HCT116 (cell line): ENCODE data around the gene XYLT1. TPM values are rescaled to one million over a fixed set of nuclear protein-coding genes. Genes with fewer than 3 reads are reported as not detected.

Experiments
- ATAC-seq: fragments of 200-7000 bp; cut with Tn5 transposase; 2 replicates; pipeline ENCODE4 v1.9.1; 2020; ENCODE audit warnings: mild to moderate bottlenecking, moderate library complexity
- BruUV-seq: library from RNA; stranded (reverse); fragments of 400-500 nt; replicated peaks from 2 replicates; lab custom pipeline; 2021; lab: Mats Ljungman, UMichigan
- CTCF ChIA-PET: fragments of 300-600 bp; sonication (Branson Sonifier 250); formaldehyde crosslinking; loops from one replicate; lab custom pipeline; 2021; ENCODE audit warnings: antibody characterized with exemption; lab: Charles Lee
- POLR2A ChIA-PET: fragments of 300-600, 350-600 bp; sonication (Branson Sonifier 250); formaldehyde crosslinking; loops from one replicate; lab custom pipeline; 2021; ENCODE audit warnings: antibody characterized with exemption; lab: Charles Lee
- RAD21 ChIA-PET, 2 experiments: fragments of 300-600 bp; sonication (Branson Sonifier 250); formaldehyde crosslinking; loops; one replicate each; lab custom pipeline; 2023; ENCODE audit warnings: low total read pairs in 2 of 2; ENCODE audit not compliant: uncharacterized antibody in 2 of 2, unreplicated experiment in 2 of 2, low non-redundant PET in 1 of 2; lab: Charles Lee
- DNase-seq: peaks from one replicate; pipeline ENCODE4 v3.0.0-alpha.2; 2010; ENCODE audit warnings: low read depth, low spot score
- H2AFZ ChIP-seq: fragments of 200-600 bp; shearing (Covaris generic), sonication (generic); 2 replicates; pipeline ENCODE4 v1.6.1; 2017; ENCODE audit warnings: low read depth, mixed run types, mixed read lengths, antibody characterized with exemption, low read length; ENCODE audit not compliant: poor library complexity, severe bottlenecking
- H3K27ac ChIP-seq: 2 replicates; pipeline ENCODE4 v1.5.1; 2012; ENCODE audit warnings: low read depth, low read length
- H3K27me3 ChIP-seq: fragments of 200-600 bp; sonication (generic); 2 replicates; pipeline ENCODE4 v1.6.1; 2016; ENCODE audit warnings: mixed run types, low read length, mixed read lengths; ENCODE audit not compliant: insufficient read depth
- H3K36me3 ChIP-seq, 2 experiments: fragments of 200-500 bp in 1 of 2; fragments of 200-600 bp in 1 of 2; sonication (Bioruptor generic) in 1 of 2; sonication (generic) in 1 of 2; 2 replicates each; pipeline versions ENCODE4 v1.5.1 to v1.6.1; 2014 to 2016; ENCODE audit warnings: low read length in 2 of 2, inconsistent platforms in 1 of 2, mixed read lengths in 1 of 2, mixed run types in 1 of 2; ENCODE audit not compliant: insufficient read depth in 2 of 2, control insufficient read depth in 1 of 2
- H3K4me1 ChIP-seq, 2 experiments: fragments of 200-600 bp in 1 of 2; sonication (generic) in 1 of 2; 2 replicates each; pipeline versions ENCODE4 v1.5.1 to v1.6.1; 2012 to 2017; ENCODE audit warnings: low read length in 2 of 2, inconsistent platforms in 1 of 2, mild to moderate bottlenecking in 1 of 2, mixed read lengths in 1 of 2, mixed run types in 1 of 2, moderate library complexity in 1 of 2; ENCODE audit not compliant: insufficient read depth in 2 of 2, control insufficient read depth in 1 of 2
- H3K4me2 ChIP-seq: fragments of 200-600 bp; sonication (generic); 2 replicates; pipeline ENCODE4 v1.6.1; 2017; ENCODE audit warnings: mixed run types, low read length, mixed read lengths
- H3K4me3 ChIP-seq, 2 experiments: fragments of 200-600 bp in 1 of 2; sonication (generic) in 1 of 2; replicated peaks in 1 of 2; 2 replicates each; pipeline ENCODE4 v1.5.1; 2011 to 2016; ENCODE audit warnings: low read length in 2 of 2, control low read depth in 1 of 2, low read depth in 1 of 2, mild to moderate bottlenecking in 1 of 2, mixed read lengths in 1 of 2, mixed run types in 1 of 2
- H3K79me2 ChIP-seq: fragments of 200-600 bp; sonication (generic); 2 replicates; pipeline ENCODE4 v1.6.1; 2017; ENCODE audit warnings: mild to moderate bottlenecking, mixed run types, low read length, moderate library complexity, mixed read lengths; ENCODE audit not compliant: insufficient read depth
- H3K9ac ChIP-seq: fragments of 200-600 bp; sonication (generic); 2 replicates; pipeline ENCODE4 v1.6.1; 2016; ENCODE audit warnings: low read length, mixed read lengths
- H3K9me2 ChIP-seq: fragments of 200-600 bp; sonication (generic), shearing (Covaris generic); 2 replicates; pipeline ENCODE4 v1.6.1; 2017; ENCODE audit warnings: mixed run types, mild to moderate bottlenecking, moderate library complexity; ENCODE audit not compliant: insufficient read depth
- H3K9me3 ChIP-seq, 2 experiments: fragments of 200-500 bp in 1 of 2; fragments of 200-600 bp in 1 of 2; sonication (Bioruptor generic) in 1 of 2; sonication (generic) in 1 of 2; 2 replicates each; pipeline ENCODE4 v1.6.1; 2014 to 2017; ENCODE audit warnings: low read length in 2 of 2, mixed read lengths in 2 of 2, inconsistent platforms in 1 of 2, low read depth in 1 of 2, mild to moderate bottlenecking in 1 of 2, mixed run types in 1 of 2, moderate library complexity in 1 of 2; ENCODE audit not compliant: control insufficient read depth in 1 of 2, insufficient read depth in 1 of 2
- H4K20me1 ChIP-seq: fragments of 200-600 bp; sonication (generic), shearing (Covaris generic); 2 replicates; pipeline ENCODE4 v1.6.1; 2017; ENCODE audit warnings: mixed run types, mild to moderate bottlenecking, moderate library complexity; ENCODE audit not compliant: insufficient read depth
- CTCF ChIP-seq, 3 experiments: fragments of 200-600 bp in 1 of 3; sonication (generic) in 1 of 3; IDR thresholded peaks in 2 of 3; conservative IDR thresholded peaks in 1 of 3; 2 replicates each; pipeline ENCODE4 v1.5.1; 2012 to 2017; ENCODE audit warnings: low read depth in 2 of 3, low read length in 2 of 3, antibody characterized with exemption in 1 of 3, borderline replicate concordance in 1 of 3, control low read depth in 1 of 3, mild to moderate bottlenecking in 1 of 3, mixed read lengths in 1 of 3, mixed run types in 1 of 3, moderate library complexity in 1 of 3; ENCODE audit not compliant: insufficient read depth in 1 of 3
- EGR1 ChIP-seq: IDR thresholded peaks from 2 replicates; pipeline ENCODE4 v1.6.1; 2012; ENCODE audit warnings: low read depth
- EZH2 ChIP-seq: fragments of 200-600 bp; sonication (generic); IDR thresholded peaks from 2 replicates; pipeline ENCODE4 v1.6.1; 2017; ENCODE audit warnings: antibody characterized with exemption, mixed run types
- FOSL1 ChIP-seq: IDR thresholded peaks from 2 replicates; pipeline ENCODE4 v1.6.1; 2012; ENCODE audit warnings: low read depth
- JUND ChIP-seq: IDR thresholded peaks from 2 replicates; pipeline ENCODE4 v1.6.1; 2012
- POLR2AphosphoS5 ChIP-seq: IDR thresholded peaks from 2 replicates; pipeline ENCODE4 v1.6.1; 2011; ENCODE audit warnings: mild to moderate bottlenecking, low read depth, low read length, moderate library complexity
- RAD21 ChIP-seq: IDR thresholded peaks from 2 replicates; pipeline ENCODE4 v1.6.1; 2012; ENCODE audit warnings: low read depth, mild to moderate bottlenecking
- SIN3A ChIP-seq: IDR thresholded peaks from 2 replicates; pipeline ENCODE4 v1.6.1; 2012; ENCODE audit warnings: low read depth
- SP1 ChIP-seq: IDR thresholded peaks from 2 replicates; pipeline ENCODE4 v1.6.1; 2012; ENCODE audit warnings: low read depth
- SRF ChIP-seq: IDR thresholded peaks from 2 replicates; pipeline ENCODE4 v1.6.1; 2012; ENCODE audit warnings: low read depth
- TCF7L2 ChIP-seq: IDR thresholded peaks from 2 replicates; pipeline ENCODE4 v1.7.0; 2011; ENCODE audit warnings: borderline replicate concordance, inconsistent platforms; ENCODE audit not compliant: insufficient read depth, insufficient read length; ENCODE audit errors: extremely low read depth
- YY1 ChIP-seq: IDR thresholded peaks from 2 replicates; pipeline ENCODE4 v1.6.1; 2011; ENCODE audit warnings: low read length, low read depth, moderate library complexity, mild to moderate bottlenecking; ENCODE audit not compliant: insufficient replicate concordance; ENCODE audit errors: extremely low read depth
- ZBTB33 ChIP-seq: IDR thresholded peaks from 2 replicates; pipeline ENCODE4 v1.6.1; 2011; ENCODE audit warnings: mild to moderate bottlenecking, low read length, moderate library complexity; ENCODE audit not compliant: insufficient replicate concordance; ENCODE audit errors: extremely low read depth
- ZFX ChIP-seq: fragments of 450-650 bp; IDR thresholded peaks from 2 replicates; pipeline ENCODE4 v1.6.1; 2017
- ZNF274 ChIP-seq: fragments of 200-500 bp; sonication (Bioruptor generic); IDR thresholded peaks from 2 replicates; pipeline ENCODE4 v1.6.1; 2014; ENCODE audit warnings: mild to moderate bottlenecking, low read depth, low read length, inconsistent platforms
- intact Hi-C: fragments of 100-400 bp; cut with micrococcal nuclease; formaldehyde crosslinking; loops from 2 replicates; pipeline ENCODE4 v1.10.0; 2022
- total RNA-seq: library from RNA; stranded (reverse); gene quantifications from one replicate; pipeline ENCODE4 v1.2.1, GENCODE V29; 2021; ENCODE audit not compliant: unreplicated experiment
- TF ChIP-seq, protein P1 (sequence below): IDR thresholded peaks from 2 replicates; pipeline ENCODE4 v1.6.1; 2012; ENCODE audit warnings: low read depth
- TF ChIP-seq, protein P2 (sequence below): IDR thresholded peaks from 2 replicates; pipeline ENCODE4 v1.6.1; 2012

The XYLT1 gene
- total RNA-seq, 1 experiment from 2014 or later, result 4.5 TPM

GRCh38 chr16:17241264-17241835, 229.4 kb downstream of the XYLT1 start (continued):
- TF ChIP-seq TCF7L2, result no peak
- TF ChIP-seq ZNF274, result no peak
- no peak for TF ChIP-seq RAD21
- no peak for TF ChIP-seq SP1
- TF ChIP-seq FOSL1, result no peak
- TF ChIP-seq JUND, result no peak

GRCh38 chr16:17238285-17239028, 232.3 kb downstream of the XYLT1 start:
- CTCF ChIA-PET, result no interaction called here
- no TSS peak for BruUV-seq
- no peaks in the 10 kb centered on the region for H4K20me1 ChIP-seq
- H3K27me3 ChIP-seq, result no peaks in the 10 kb centered on the region
- H3K36me3 ChIP-seq, result no peaks in the 10 kb centered on the region
- no peak overlapping the region for H3K4me2 ChIP-seq
- H2AFZ ChIP-seq, result no peak overlapping the region
- H3K4me3 ChIP-seq, result no peak overlapping the region
- intact Hi-C loops, result no loop called here
- POLR2A ChIA-PET, result no interaction called here
- no peaks in the 10 kb centered on the region for H3K4me1 ChIP-seq
- H3K79me2 ChIP-seq, result no peaks in the 10 kb centered on the region
- H3K27ac ChIP-seq, result no peak overlapping the region
- DNase-seq (no peak), ATAC-seq (no peak)
- RAD21 ChIA-PET, result no interaction called here
- H3K9ac ChIP-seq, result no peak overlapping the region
- no peaks in the 10 kb centered on the region for H3K9me3 ChIP-seq
- TF ChIP-seq, protein P1, sequence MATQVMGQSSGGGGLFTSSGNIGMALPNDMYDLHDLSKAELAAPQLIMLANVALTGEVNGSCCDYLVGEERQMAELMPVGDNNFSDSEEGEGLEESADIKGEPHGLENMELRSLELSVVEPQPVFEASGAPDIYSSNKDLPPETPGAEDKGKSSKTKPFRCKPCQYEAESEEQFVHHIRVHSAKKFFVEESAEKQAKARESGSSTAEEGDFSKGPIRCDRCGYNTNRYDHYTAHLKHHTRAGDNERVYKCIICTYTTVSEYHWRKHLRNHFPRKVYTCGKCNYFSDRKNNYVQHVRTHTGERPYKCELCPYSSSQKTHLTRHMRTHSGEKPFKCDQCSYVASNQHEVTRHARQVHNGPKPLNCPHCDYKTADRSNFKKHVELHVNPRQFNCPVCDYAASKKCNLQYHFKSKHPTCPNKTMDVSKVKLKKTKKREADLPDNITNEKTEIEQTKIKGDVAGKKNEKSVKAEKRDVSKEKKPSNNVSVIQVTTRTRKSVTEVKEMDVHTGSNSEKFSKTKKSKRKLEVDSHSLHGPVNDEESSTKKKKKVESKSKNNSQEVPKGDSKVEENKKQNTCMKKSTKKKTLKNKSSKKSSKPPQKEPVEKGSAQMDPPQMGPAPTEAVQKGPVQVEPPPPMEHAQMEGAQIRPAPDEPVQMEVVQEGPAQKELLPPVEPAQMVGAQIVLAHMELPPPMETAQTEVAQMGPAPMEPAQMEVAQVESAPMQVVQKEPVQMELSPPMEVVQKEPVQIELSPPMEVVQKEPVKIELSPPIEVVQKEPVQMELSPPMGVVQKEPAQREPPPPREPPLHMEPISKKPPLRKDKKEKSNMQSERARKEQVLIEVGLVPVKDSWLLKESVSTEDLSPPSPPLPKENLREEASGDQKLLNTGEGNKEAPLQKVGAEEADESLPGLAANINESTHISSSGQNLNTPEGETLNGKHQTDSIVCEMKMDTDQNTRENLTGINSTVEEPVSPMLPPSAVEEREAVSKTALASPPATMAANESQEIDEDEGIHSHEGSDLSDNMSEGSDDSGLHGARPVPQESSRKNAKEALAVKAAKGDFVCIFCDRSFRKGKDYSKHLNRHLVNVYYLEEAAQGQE, result no peak
- TF ChIP-seq ZFX (no peak), SIN3A (no peak), SRF (no peak), YY1 (no peak), CTCF (IDR thresholded peaks at IDR 0.05 in 2 of 3, conservative IDR thresholded peaks at IDR 0.05 in 1 of 3; ENCODE audit: borderline replicate concordance in 1 of 3, insufficient read depth in 1 of 3, low read depth in 2 of 3, low read length in 2 of 3) (no peak), POLR2AphosphoS5 (no peak), ZBTB33 (no peak), EGR1 (no peak), EZH2 (no peak), SP1 (no peak), JUND (no peak)
- TF ChIP-seq, protein P2, sequence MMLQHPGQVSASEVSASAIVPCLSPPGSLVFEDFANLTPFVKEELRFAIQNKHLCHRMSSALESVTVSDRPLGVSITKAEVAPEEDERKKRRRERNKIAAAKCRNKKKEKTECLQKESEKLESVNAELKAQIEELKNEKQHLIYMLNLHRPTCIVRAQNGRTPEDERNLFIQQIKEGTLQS, result no peak
- H3K9me2 ChIP-seq, result no peaks in the 10 kb centered on the region
